Motor neuron (in vitro differentiated cells): ENCODE measurements around the gene CD164. TPM values are rescaled to one million over a fixed set of nuclear protein-coding genes. Genes with fewer than 3 reads are reported as not detected.

Experiments used
- ATAC-seq, 8 experiments: fragments of 200-7000 bp; cut with Tn5 transposase; replicated peaks in 6 of 8; 2 replicates each; pipeline ENCODE4 v1.8.0; 2021; ENCODE audit warnings: mild to moderate bottlenecking in 8 of 8, moderate library complexity in 8 of 8
- H3K27ac ChIP-seq, 2 donors: fragments of 250-450 bp; sonication (Bioruptor Pico); 2 replicates each; pipeline ENCODE4 v1.9.0; 2021; ENCODE audit warnings: antibody characterized with exemption in 2 of 2, mild to moderate bottlenecking in 2 of 2, moderate library complexity in 1 of 2
- H3K4me1 ChIP-seq, 2 donors: fragments of 250-450 bp; sonication (Bioruptor Pico); replicated peaks in 1 of 2; 2 replicates each; pipeline ENCODE4 v1.6.1; 2021; ENCODE audit warnings: antibody characterized with exemption in 2 of 2, mild to moderate bottlenecking in 2 of 2, moderate library complexity in 1 of 2
- H3K4me3 ChIP-seq, 5 donors: fragments of 250-450 bp; sonication (Bioruptor Pico); 2 replicates each; pipeline ENCODE4 v1.9.0; 2021; ENCODE audit warnings: antibody characterized with exemption in 5 of 5, mild to moderate bottlenecking in 5 of 5, moderate library complexity in 4 of 5
- WGBS, 10 experiments: fragments of 450-650 bp; shearing (Covaris generic); methylation state at CpG; one replicate each; pipeline ENCODE4 v1.0.0; 2022; 5-methylcytosine and 5-hydroxymethylcytosine counted together
- in situ Hi-C, 9 experiments: fragments of 400-800 bp; cut with MboI; loops; one replicate each; pipeline ENCODE4 v1.15.0; 2021; ENCODE audit warnings: low sequenced_read_pairs in 9 of 9, low pct_unique_long_range_greater_than_20kb in 2 of 9; ENCODE audit not compliant: unreplicated experiment in 9 of 9
- total RNA-seq, 8 experiments: library from RNA; unstranded; fragments of 300-600 nt; gene quantifications; 2 replicates each; pipeline versions ENCODE4 v1.2.3 to v1.2.4, GENCODE V29; 2022

CD164 gene
- 100 to 1,000 TPM in 4 of 8 experiments, 10 to 100 TPM in 4; 32.8 to 198 (median 90.8) TPM for total RNA-seq

DNA sequence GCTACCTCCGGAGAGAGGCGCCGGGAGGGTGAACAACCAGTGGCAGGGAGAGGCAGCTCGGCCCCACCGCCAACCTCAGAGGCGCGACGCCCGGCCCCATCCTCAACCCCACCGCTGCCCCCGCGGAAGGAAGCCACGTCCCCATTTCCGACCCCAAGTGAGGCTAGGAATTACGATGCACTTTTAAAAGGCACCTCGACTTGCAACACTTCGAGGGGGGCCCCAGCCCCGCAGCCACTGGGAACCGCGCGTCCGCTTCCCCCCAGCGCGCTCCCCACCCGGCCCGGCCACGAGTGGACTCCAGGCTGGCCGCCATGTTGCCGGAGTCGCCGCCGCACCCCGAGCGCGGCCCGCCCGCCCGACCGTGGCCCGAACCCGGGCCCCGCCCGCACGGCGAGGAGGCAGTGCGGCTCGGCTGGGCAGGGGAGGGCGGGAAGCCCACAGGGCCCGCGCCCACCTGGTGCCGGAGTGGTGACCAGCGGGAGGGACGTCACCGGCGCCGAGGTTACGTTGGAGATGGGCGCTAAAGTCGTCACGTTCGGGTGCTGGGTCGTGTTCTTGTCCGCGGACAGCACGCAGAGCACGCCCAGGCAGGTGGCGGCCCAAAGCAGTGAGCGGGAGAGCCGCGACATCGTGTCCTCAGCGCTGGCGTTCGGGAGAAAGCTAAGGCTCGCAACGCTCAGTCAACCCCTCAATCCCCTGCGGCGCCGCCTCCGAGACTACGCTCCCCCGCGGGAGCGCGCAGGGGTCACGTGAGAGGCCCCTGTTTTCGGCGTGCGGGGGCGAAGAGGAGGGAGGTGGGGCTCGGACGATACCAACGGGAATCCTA, at the start of gene CD164:
Gene CD164 (minus strand): TSS at position 721 of the 829 bp plus-strand sequence. CDS start 89 bp downstream, at position 632.
- WGBS, 10 experiments, result 0% methylated on average over 1 to 6 of the region's 93 CpGs; no CpG with 5 or more reads in 6 of the 10 experiments
- in situ Hi-C loops, result loop anchor here in 4 of 9 experiments (25.0 kb wide), 1 partner anchor 195 kb away; no protein-coding TSS in a partner anchor
- Histone ChIP-seq H3K27ac (peak within 1 kb of the TSS; percentile 100), H3K4me1 (peaks cover 9 to 11% of the 10 kb centered on the region in 2 donors), H3K4me3 (peak within 1 kb of the TSS; percentile 57 to 96 (median 74))
- ATAC-seq, result peak; percentile 54 to 84 (median 76)

DNA sequence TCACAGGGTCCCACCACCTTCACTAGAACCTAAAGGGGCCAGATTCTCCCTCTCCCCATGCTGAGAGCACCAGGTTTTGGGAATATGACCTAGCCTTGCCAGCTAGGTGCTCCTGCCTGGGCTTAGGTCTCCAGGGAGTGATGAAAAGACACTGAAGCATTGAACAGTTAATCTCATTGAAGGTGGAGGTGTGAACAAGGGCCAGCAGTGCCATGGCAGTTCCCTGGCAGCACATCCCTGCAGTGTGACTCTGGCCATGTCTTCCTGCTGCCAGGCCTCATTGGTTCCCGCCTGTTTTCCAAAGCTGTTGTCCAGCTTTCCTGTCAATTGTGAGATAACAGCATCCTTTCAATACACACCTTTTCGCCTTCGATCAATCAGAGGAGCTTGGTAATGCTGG, 47.2 kb upstream of the CD164 start:
- Histone ChIP-seq H3K4me3 (no peak overlapping the region), H3K4me1 (peaks cover 3 to 5% of the 10 kb centered on the region in 2 donors), H3K27ac (no peak overlapping the region)
- in situ Hi-C loops, result no loop called here
- 70 to 100% (median 94%) methylated on average over 2 to 3 of the region's 3 CpGs; no CpG with 5 or more reads in 3 of the 10 experiments for WGBS, 10 experiments
- ATAC-seq, result no peak

DNA sequence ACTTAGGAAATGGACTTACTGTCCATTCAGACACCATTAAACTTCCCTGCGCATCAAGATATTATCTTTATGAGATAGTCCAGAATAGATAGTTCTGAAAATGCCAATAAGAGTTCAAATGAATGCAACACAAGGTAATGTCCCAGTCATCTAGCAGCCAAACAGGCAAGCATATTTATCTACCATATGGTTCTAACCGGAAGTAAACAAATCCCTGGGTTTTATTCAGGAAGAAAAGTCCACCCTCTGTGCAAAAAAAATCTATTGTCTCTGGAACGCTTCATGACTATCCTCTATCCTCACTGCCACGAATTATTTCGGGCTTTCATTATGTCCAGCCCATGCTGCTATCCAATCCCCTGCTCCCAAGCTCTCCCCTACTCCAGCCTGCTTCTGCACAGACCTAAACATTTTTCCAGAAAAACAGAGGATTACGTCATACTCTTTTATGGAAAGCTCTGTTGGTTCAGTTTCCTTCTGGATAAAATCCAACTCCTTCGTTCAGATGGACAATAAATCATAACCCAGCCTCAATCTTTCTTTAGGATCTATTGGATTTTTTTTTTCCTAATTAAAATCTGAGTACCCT, 46.7 kb upstream of the CD164 start:
- WGBS, 10 experiments, result 0 to 88% (median 63%) methylated on average over 3 to 7 of the region's 7 CpGs
- in situ Hi-C loops, result no loop called here
- Histone ChIP-seq H3K4me1 (no peaks in the 10 kb centered on the region), H3K27ac (no peak overlapping the region), H3K4me3 (no peak overlapping the region)
- ATAC-seq, result peak; percentile 22 to 84 (median 60)

DNA sequence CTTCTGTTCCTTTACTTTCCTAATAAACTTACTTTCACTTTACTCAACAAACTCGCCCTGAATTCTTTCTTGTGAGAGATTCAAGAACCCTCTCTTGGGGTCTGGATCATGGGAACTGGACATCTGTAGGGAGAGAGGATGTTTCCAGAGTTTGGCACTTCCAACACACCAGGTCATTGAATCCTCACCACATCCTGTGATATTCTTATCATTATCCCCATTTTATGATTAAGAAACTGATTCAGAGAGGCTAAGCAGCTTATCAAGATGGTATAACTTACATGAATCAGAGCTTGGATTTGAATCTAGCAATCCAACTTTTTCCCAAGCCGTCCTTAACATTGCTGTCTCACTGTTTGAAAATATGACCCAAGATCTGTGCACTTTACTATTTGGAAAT, 42.7 kb upstream of the CD164 start:
- in situ Hi-C loops, result loop anchor here in 3 of 9 experiments (25.0 kb wide), 2 partner anchors 238 to 888 kb away; no protein-coding TSS in a partner anchor
- no peak overlapping the region for H3K27ac ChIP-seq
- 67 to 100% (median 100%) methylated on average over 1 to 2 of the region's 2 CpGs; no CpG with 5 or more reads in 4 of the 10 experiments for WGBS, 10 experiments
- no peak overlapping the region for H3K4me3 ChIP-seq
- H3K4me1 ChIP-seq, result no peaks in the 10 kb centered on the region
- no peak for ATAC-seq

DNA sequence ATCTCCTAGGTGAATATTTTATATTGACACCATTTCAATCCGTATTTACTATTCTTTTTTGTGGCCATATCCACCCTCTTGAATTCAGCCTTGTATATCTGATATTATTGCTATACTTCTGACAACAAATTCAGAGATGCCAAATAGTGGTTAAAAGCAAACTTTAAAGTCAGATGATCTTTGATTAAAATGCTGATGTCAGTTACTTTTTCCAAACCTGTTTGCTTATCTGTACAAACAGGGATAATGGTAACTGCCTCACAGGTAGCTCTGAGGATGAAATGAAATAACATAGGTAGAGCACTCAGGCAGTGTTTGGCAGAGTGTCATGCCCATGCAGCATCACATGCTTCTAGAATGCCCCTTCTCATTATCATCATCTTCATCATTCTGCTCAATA, 38.9 kb upstream of the CD164 start:
- WGBS, 10 experiments, result 83 to 100% (median 100%) methylated on average over 1 of the region's 1 CpG; no CpG with 5 or more reads in 2 of the 10 experiments
- ATAC-seq, result no peak
- in situ Hi-C loops, result loop anchor here in 3 of 9 experiments (25.0 kb wide), 2 partner anchors 234 to 884 kb away; no protein-coding TSS in a partner anchor

DNA sequence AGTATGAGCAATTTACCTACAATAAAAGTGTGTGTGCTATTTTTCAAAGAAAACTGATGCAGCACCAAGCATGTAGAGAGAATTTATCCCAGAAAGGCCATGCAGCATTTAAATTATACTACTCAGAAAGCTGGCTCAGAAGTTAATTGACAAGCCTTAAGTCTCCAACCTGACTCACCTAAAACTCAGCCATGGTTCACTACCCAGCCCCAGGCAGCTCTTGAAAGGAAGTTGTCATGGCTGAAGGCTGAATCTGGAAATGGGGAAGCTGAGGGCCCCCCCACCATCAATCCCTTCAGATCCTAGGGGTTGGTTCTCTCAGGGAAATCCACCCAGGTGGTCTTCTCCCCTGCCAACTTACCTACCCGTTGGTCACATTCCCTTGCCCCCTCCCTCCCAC, 38.5 kb upstream of the CD164 start:
- ATAC-seq, result no peak
- in situ Hi-C loops, result loop anchor here in 3 of 9 experiments (25.0 kb wide), 2 partner anchors 233 to 883 kb away; no protein-coding TSS in a partner anchor
- 0 to 75% (median 60%) methylated on average over 1 of the region's 1 CpG; no CpG with 5 or more reads in 5 of the 10 experiments for WGBS, 10 experiments
- Histone ChIP-seq H3K4me1 (no peaks in the 10 kb centered on the region), H3K4me3 (no peak overlapping the region), H3K27ac (no peak overlapping the region)

More for the DNA sequence above, 38.9 kb upstream of the CD164 start:
- Histone ChIP-seq H3K4me3 (no peak overlapping the region), H3K27ac (no peak overlapping the region), H3K4me1 (no peaks in the 10 kb centered on the region)

DNA sequence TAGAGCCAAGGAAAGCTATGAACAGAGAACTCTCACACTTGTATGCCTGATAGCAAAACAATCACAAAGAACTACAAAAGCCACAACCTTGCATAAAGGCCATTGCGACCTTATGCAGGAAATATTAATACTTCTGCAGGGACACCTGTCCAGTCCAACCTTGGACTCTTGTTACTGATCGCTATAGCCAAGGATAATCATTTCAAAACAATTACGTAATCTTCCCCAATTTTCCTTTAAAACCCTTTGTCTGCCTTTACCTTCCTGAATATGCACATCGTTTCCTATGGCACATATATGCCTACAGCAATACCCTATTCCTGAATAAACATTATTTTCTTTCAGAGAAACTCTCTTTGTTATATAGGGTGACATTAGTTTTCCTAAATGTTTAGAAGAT, 35.4 kb upstream of the CD164 start:
- Histone ChIP-seq H3K27ac (no peak overlapping the region), H3K4me1 (no peaks in the 10 kb centered on the region), H3K4me3 (no peak overlapping the region)
- no peak for ATAC-seq
- 58 to 100% (median 86%) methylated on average over 1 to 4 of the region's 4 CpGs for WGBS, 10 experiments
- in situ Hi-C loops, result loop anchor here in 3 of 9 experiments (25.0 kb wide), 2 partner anchors 230 to 880 kb away; no protein-coding TSS in a partner anchor

DNA sequence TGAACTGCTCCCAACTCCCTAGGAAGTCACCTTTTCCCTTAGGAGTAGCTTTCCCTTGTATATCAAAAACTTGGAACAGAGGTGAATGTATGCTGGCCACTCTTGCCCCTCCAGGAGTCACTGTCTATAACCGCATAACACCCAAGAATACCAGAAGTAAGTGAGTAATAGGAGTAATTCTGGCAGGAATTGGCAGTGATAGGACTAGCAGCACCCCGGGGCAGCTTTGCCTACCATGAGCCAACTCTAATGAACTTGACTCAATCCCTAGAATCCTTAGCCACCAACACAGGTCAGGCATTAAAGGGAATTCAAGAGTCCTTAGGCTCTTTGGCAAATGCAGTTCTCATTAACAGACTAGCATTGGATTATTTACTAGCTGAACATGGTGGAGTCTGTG, 28.8 kb upstream of the CD164 start:
- in situ Hi-C loops, result loop anchor here in 3 of 9 experiments (25.0 kb wide), 2 partner anchors 224 to 874 kb away; no protein-coding TSS in a partner anchor
- ATAC-seq, result no peak

DNA sequence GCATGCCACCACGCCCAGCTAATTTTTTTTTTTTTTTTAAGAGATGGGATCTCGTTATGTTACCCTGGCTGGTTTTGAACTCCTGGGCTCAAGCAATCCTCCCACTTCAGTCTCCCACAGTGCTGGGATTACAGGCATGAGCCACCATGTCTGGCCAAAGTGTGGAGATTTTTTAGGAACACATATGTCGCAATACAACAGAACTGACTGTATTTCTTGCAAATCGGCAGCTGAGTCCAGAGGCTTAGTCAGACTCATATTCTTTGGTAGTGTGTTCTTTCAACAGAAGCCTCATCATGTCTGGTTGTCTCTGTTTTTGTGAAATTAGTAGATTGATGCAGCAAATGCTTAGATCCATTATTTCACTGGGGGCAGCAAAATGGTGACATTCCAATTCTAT, 23.9 kb upstream of the CD164 start:
- 40 to 98% (median 79%) methylated on average over 1 to 4 of the region's 4 CpGs; no CpG with 5 or more reads in 1 of the 10 experiments for WGBS, 10 experiments
- in situ Hi-C loops, result loop anchor here in 3 of 9 experiments (25.0 kb wide), 2 partner anchors 219 to 869 kb away; no protein-coding TSS in a partner anchor
- ATAC-seq, result peak in 2 of 8 experiments; percentile 52 to 81
- Histone ChIP-seq H3K4me1 (no peaks in the 10 kb centered on the region), H3K4me3 (no peak overlapping the region), H3K27ac (no peak overlapping the region)

More for the DNA sequence above, 28.8 kb upstream of the CD164 start:
- H3K4me3 ChIP-seq, result no peak overlapping the region
- no peaks in the 10 kb centered on the region for H3K4me1 ChIP-seq
- H3K27ac ChIP-seq, result no peak overlapping the region
- 60 to 100% (median 79%) methylated on average over 1 to 2 of the region's 2 CpGs; no CpG with 5 or more reads in 5 of the 10 experiments for WGBS, 10 experiments

DNA sequence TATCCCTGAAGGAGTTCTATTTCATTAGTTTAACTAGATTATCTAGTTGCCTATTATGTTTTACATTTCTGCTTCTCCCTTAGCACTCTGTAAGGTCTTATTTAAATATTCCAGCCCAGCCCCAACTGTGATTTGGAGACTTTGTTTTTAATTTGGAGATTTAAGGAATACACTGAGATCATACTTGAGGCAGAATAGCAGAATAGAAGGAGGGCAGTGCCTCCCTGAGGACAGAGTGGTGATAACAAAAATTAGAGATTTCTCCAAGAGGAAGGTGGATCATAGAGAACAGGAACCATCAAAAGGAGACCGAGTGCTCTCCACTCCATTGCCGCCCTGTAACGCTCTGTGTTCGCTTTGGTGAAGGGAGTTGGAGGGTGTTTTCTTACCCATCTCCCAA, 14.8 kb upstream of the CD164 start:
- in situ Hi-C loops, result loop anchor here in 4 of 9 experiments (25.0 kb wide), 1 partner anchor 210 kb away; no protein-coding TSS in a partner anchor
- peak in 3 of 8 experiments; percentile 77 to 98 (median 96) for ATAC-seq

DNA sequence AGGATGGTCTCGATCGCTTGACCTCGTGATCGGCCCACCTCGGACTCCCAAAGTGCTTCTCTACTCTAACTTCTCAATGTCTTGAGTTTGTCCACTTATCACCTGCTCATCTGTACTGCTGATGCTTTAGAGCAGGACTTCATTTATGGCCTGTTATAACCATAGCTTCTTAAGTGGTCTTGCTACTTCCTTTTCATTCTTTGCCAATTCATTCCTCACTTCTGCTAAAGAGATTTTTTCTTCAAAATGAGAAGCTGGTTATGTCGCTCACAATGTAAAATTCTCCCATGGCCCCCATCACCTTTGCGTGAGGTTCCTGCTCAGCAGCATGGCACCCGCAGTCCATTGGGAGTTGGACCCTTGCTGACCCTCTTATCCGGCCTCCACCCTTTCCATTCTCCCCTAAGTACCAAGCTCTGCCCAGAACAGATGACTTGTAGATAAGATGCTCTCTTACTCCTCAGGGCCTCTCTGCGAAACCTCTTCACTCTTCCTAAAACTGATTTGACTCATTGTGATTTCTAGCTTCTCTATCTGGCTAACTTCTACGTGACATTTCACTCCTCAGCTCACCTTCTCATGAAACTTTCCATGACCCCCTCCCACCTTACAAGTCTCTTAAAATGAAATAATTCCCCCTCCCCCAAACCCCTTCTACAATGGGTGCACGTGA, 13.9 kb upstream of the CD164 start:
- ATAC-seq, result no peak
- 80 to 100% (median 97%) methylated on average over 1 to 12 of the region's 12 CpGs; no CpG with 5 or more reads in 2 of the 10 experiments for WGBS, 10 experiments

More for the DNA sequence above, 14.8 kb upstream of the CD164 start:
- Histone ChIP-seq H3K27ac (no peak overlapping the region), H3K4me1 (no peaks in the 10 kb centered on the region), H3K4me3 (no peak overlapping the region)
- 24 to 100% (median 93%) methylated on average over 1 to 4 of the region's 4 CpGs; no CpG with 5 or more reads in 3 of the 10 experiments for WGBS, 10 experiments

DNA sequence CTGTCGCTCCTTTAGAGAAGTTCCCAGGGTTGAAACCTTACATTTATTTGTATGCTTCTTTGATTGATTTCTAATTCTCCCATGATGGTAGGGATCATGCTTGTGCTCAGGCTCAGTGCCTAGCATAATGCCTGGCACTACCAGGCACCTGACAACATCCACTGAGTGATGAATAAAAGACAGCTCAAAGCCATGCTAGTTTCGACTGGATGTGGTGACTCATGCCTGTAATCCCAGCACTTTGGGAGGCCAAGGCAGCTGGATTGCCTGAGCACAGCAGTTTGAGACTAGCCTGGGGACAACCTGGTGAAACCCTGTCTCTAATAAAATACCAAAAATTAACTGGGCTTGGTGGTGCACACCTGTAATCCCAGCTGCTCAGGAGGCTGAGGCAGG, 11.6 kb upstream of the CD164 start:
- WGBS, 10 experiments, result 0 to 100% (median 83%) methylated on average over 1 to 2 of the region's 2 CpGs; no CpG with 5 or more reads in 3 of the 10 experiments
- in situ Hi-C loops, result loop anchor here in 4 of 9 experiments (25.0 kb wide), 1 partner anchor 207 kb away; no protein-coding TSS in a partner anchor
- peak in 6 of 8 experiments; percentile 17 to 71 (median 42) for ATAC-seq
- H3K4me3 ChIP-seq, result no peak overlapping the region
- H3K4me1 ChIP-seq, result peaks cover 0 to 9% of the 10 kb centered on the region in 2 donors
- no peak overlapping the region for H3K27ac ChIP-seq

More for the DNA sequence above, 13.9 kb upstream of the CD164 start:
- H3K4me1 ChIP-seq, result no peaks in the 10 kb centered on the region
- H3K4me3 ChIP-seq, result no peak overlapping the region
- in situ Hi-C loops, result loop anchor here in 4 of 9 experiments (25.0 kb wide), 1 partner anchor 209 kb away; no protein-coding TSS in a partner anchor
- H3K27ac ChIP-seq, result no peak overlapping the region
